ENCODE measurements around the gene PPP4R4. TPM values are rescaled to one million over a fixed set of nuclear protein-coding genes. Genes with fewer than 3 reads are reported as not detected.
A peak's percentile ranks its signal among the peaks of the same experiment; 100 is the strongest.

PPP4R4 gene
- total and polyA plus RNA-seq, 9 donors, result 3.0 to 41.0 (median 14.2) TPM

GRCh38 chr14:94126419-94126677 is 47.8 kb upstream of the PPP4R4 start:
- Histone ChIP-seq H3K4me3 (no peak overlapping the region), H3K27me3 (no peaks in the 10 kb centered on the region), H3K27ac (no peak overlapping the region), H3K4me1 (ENCODE audit: insufficient read depth) (no peaks in the 10 kb centered on the region), H3K9me3 (no peaks in the 10 kb centered on the region), H3K36me3 (no peaks in the 10 kb centered on the region)
- no peak for DNase-seq
- 83 to 96% (median 83%) methylated on average over 1 of the region's 1 CpG for WGBS, 3 donors
- intact Hi-C loops (cut with DNase I), result loop anchor here in 2 of 4 donors (5.0 kb wide), 2 partner anchors 69 to 74 kb away; no protein-coding TSS in a partner anchor
- no peak for TF ChIP-seq POLR2A (IDR thresholded peaks at IDR 0.05)
- no peak for TF ChIP-seq CTCF (IDR thresholded peaks at IDR 0.05)
- TF ChIP-seq EP300 (IDR thresholded peaks at IDR 0.05), result no peak

GRCh38 chr14:94126800-94127199 is 47.3 kb upstream of the PPP4R4 start:
- intact Hi-C loops (cut with DNase I), result loop anchor here in 2 of 4 donors (5.0 kb wide), 2 partner anchors 69 to 74 kb away; no protein-coding TSS in a partner anchor
- no peak for DNase-seq

GRCh38 chr14:94127330-94127729 is 46.8 kb upstream of the PPP4R4 start:
- WGBS, 3 donors, result 88 to 94% (median 90%) methylated on average over 6 of the region's 6 CpGs
- Histone ChIP-seq H3K4me3 (no peak overlapping the region), H3K9me3 (no peaks in the 10 kb centered on the region), H3K27me3 (no peaks in the 10 kb centered on the region), H3K4me1 (ENCODE audit: insufficient read depth) (no peaks in the 10 kb centered on the region), H3K27ac (no peak overlapping the region), H3K36me3 (no peaks in the 10 kb centered on the region)
- TF ChIP-seq CTCF (IDR thresholded peaks at IDR 0.05) (no peak), POLR2A (IDR thresholded peaks at IDR 0.05) (no peak), EP300 (IDR thresholded peaks at IDR 0.05) (no peak)
- DNase-seq, result no peak
- intact Hi-C loops (cut with DNase I), result loop anchor here in 2 of 4 donors (5.0 kb wide), 2 partner anchors 70 to 75 kb away; no protein-coding TSS in a partner anchor

More at GRCh38 chr14:94126800-94127199, 47.3 kb upstream of the PPP4R4 start:
- 72 to 79% (median 76%) methylated on average over 5 of the region's 5 CpGs for WGBS, 3 donors
- Histone ChIP-seq H3K4me3 (no peak overlapping the region), H3K9me3 (no peaks in the 10 kb centered on the region), H3K4me1 (ENCODE audit: insufficient read depth) (no peaks in the 10 kb centered on the region), H3K27me3 (no peaks in the 10 kb centered on the region), H3K27ac (no peak overlapping the region), H3K36me3 (no peaks in the 10 kb centered on the region)
- TF ChIP-seq CTCF (IDR thresholded peaks at IDR 0.05) (no peak), EP300 (IDR thresholded peaks at IDR 0.05) (no peak), POLR2A (IDR thresholded peaks at IDR 0.05) (no peak)

GRCh38 chr14:94128216-94128839 is 45.8 kb upstream of the PPP4R4 start:
- H3K27me3 ChIP-seq, result no peaks in the 10 kb centered on the region
- WGBS, 3 donors, result 86 to 88% (median 87%) methylated on average over 14 of the region's 14 CpGs
- H3K9me3 ChIP-seq, result no peaks in the 10 kb centered on the region
- no peak overlapping the region for H3K4me3 ChIP-seq
- TF ChIP-seq POLR2A (IDR thresholded peaks at IDR 0.05) (no peak), CTCF (IDR thresholded peaks at IDR 0.05) (no peak), EP300 (IDR thresholded peaks at IDR 0.05) (no peak)
- H3K4me1 ChIP-seq (ENCODE audit: insufficient read depth), result no peaks in the 10 kb centered on the region
- peak overlapping the region; percentile 91 to 94 for H3K27ac ChIP-seq
- DNase-seq, result peak in 1 of 5 donors; percentile 37
- no peaks in the 10 kb centered on the region for H3K36me3 ChIP-seq
- intact Hi-C loops (cut with DNase I), result loop anchor here in 2 of 4 donors (5.0 kb wide), 2 partner anchors 71 to 76 kb away; no protein-coding TSS in a partner anchor
